Stimulated activated CD4-positive, alpha-beta T cell treated with anti-CD3 and anti-CD28 coated beads, TNF-alpha, amount 100 ng/mL, for 1 hour (primary cell): ENCODE results near the gene TBC1D1.

ENCODE experiments used
- DNase-seq, 3 donors: peaks; one replicate each; pipeline ENCODE4 v3.0.0-alpha.2; 2020; ENCODE audit warnings: low read depth in 3 of 3, low spot score in 1 of 3

The TBC1D1 gene

GRCh38 chr4:37885496-37885895 is 5.4 kb upstream of the TBC1D1 start:
- no peak for DNase-seq

GRCh38 chr4:37889849-37890800 is 759 bp upstream of the TBC1D1 start:
- DNase-seq = no peak

GRCh38 chr4:37891260-37892159 is 626 bp downstream of the TBC1D1 start:
- DNase-seq = peak in 2 of 3 donors; percentile 13 to 38

- DNase-seq = peak in 2 of 3 donors; percentile 21 to 27
These were observed 1.8 kb downstream of the TBC1D1 start for GRCh38 chr4:37892641-37893040.

- no peak for DNase-seq
These were observed 2.3 kb downstream of the TBC1D1 start for GRCh38 chr4:37893164-37893563.

GRCh38 chr4:37895271-37895670 is 4.4 kb downstream of the TBC1D1 start:
- no peak for DNase-seq

- no peak for DNase-seq
These were observed 5.4 kb downstream of the TBC1D1 start for GRCh38 chr4:37896206-37896860.

GRCh38 chr4:37902212-37902611 is 11.3 kb downstream of the TBC1D1 start:
- DNase-seq = no peak

- no peak for DNase-seq
These were observed 12.1 kb downstream of the TBC1D1 start for GRCh38 chr4:37902738-37903693.

GRCh38 chr4:37903901-37904300 is 13.0 kb downstream of the TBC1D1 start:
- no peak for DNase-seq

- no peak for DNase-seq
These were observed 13.9 kb downstream of the TBC1D1 start for GRCh38 chr4:37904824-37905223.

GRCh38 chr4:37905533-37906169 is 14.8 kb downstream of the TBC1D1 start:
- no peak for DNase-seq

GRCh38 chr4:37908488-37909331 is 17.8 kb downstream of the TBC1D1 start:
- DNase-seq = no peak

GRCh38 chr4:37909332-37910090 is 18.6 kb downstream of the TBC1D1 start:
- DNase-seq = no peak

- no peak for DNase-seq
These were observed 19.2 kb downstream of the TBC1D1 start for GRCh38 chr4:37910091-37910486.

GRCh38 chr4:37914539-37914938 is 23.7 kb downstream of the TBC1D1 start:
- no peak for DNase-seq

GRCh38 chr4:37917388-37917787 is 26.5 kb downstream of the TBC1D1 start:
- no peak for DNase-seq

GRCh38 chr4:37918653-37919052 is 27.8 kb downstream of the TBC1D1 start:
- DNase-seq = no peak
